Keratinocyte (primary cell): ENCODE results near the gene FOXM1. TPM values are rescaled to one million over a fixed set of nuclear protein-coding genes. Genes with fewer than 3 reads are reported as not detected.

Experiments
- DNase-seq: peaks from one replicate; pipeline ENCODE4 v3.0.0-alpha.2; 2011; ENCODE audit warnings: low read depth, missing footprints, low spot score
- FAIRE-seq: peaks from 2 replicates; lab custom pipeline; 2011; peaks lifted over from hg19 to GRCh38; lab: Jason Lieb, UNC
- H2AFZ ChIP-seq: 2 replicates; pipeline ENCODE4 v1.6.0; 2012; ENCODE audit warnings: low read length, control low read depth, inconsistent platforms; ENCODE audit not compliant: control insufficient read depth
- H3K27ac ChIP-seq: 2 replicates; pipeline ENCODE4 v1.5.1; 2011; ENCODE audit warnings: low read length; ENCODE audit not compliant: control insufficient read depth, insufficient read depth
- H3K27me3 ChIP-seq: 3 replicates; pipeline ENCODE4 v1.6.0; 2011; ENCODE audit warnings: low read length; ENCODE audit not compliant: control insufficient read depth, insufficient read depth; ENCODE audit errors: extremely low read depth
- H3K36me3 ChIP-seq, 2 experiments: 2 replicates in 1 of 2; 3 replicates in 1 of 2; pipeline ENCODE4 v1.5.1; 2011; ENCODE audit warnings: low read length in 2 of 2, mild to moderate bottlenecking in 1 of 2; ENCODE audit not compliant: control insufficient read depth in 2 of 2, insufficient read depth in 2 of 2; ENCODE audit errors: extremely low read depth in 1 of 2
- H3K4me1 ChIP-seq: 3 replicates; pipeline ENCODE4 v1.5.1; 2011; ENCODE audit warnings: low read length; ENCODE audit not compliant: control insufficient read depth, insufficient read depth; ENCODE audit errors: extremely low read depth
- H3K4me2 ChIP-seq: 3 replicates; pipeline ENCODE4 v1.6.0; 2011; ENCODE audit warnings: low read depth, low read length; ENCODE audit not compliant: control insufficient read depth, insufficient read depth; ENCODE audit errors: extremely low read depth
- H3K4me3 ChIP-seq, 3 experiments: fragments of 200-600 bp in 1 of 3; sonication (generic) in 1 of 3; 2 replicates in 2 of 3; 3 replicates in 1 of 3; pipeline ENCODE4 v1.5.1; 2011 to 2016; ENCODE audit warnings: low read length in 3 of 3, mild to moderate bottlenecking in 3 of 3, control low read depth in 2 of 3, inconsistent platforms in 1 of 3, low read depth in 1 of 3, mixed read lengths in 1 of 3, mixed run types in 1 of 3, moderate library complexity in 1 of 3; ENCODE audit not compliant: control insufficient read depth in 2 of 3, insufficient read depth in 2 of 3; ENCODE audit errors: extremely low read depth in 1 of 3
- H3K79me2 ChIP-seq: 2 replicates; pipeline ENCODE4 v1.6.0; 2012; ENCODE audit warnings: low read length; ENCODE audit not compliant: control insufficient read depth, insufficient read depth
- H3K9ac ChIP-seq: 3 replicates; pipeline ENCODE4 v1.6.0; 2011; ENCODE audit warnings: low read length; ENCODE audit not compliant: control insufficient read depth, insufficient read depth; ENCODE audit errors: extremely low read depth
- H3K9me1 ChIP-seq: 3 replicates; pipeline ENCODE4 v1.6.0; 2011; ENCODE audit warnings: low read length; ENCODE audit not compliant: control insufficient read depth, insufficient read depth; ENCODE audit errors: extremely low read depth
- H3K9me3 ChIP-seq: 2 replicates; pipeline ENCODE4 v1.5.1; 2012; ENCODE audit warnings: low read depth, low read length; ENCODE audit not compliant: control insufficient read depth
- H4K20me1 ChIP-seq: 3 replicates; pipeline ENCODE4 v1.6.0; 2011; ENCODE audit warnings: low read length; ENCODE audit not compliant: control insufficient read depth, insufficient read depth; ENCODE audit errors: extremely low read depth
- EZH2 ChIP-seq: IDR thresholded peaks from one replicate; pipeline ENCODE4 v1.6.1; 2012; ENCODE audit warnings: inconsistent platforms, mild to moderate bottlenecking, low read length, moderate library complexity
- dilution Hi-C: fragments of 300-500 bp; cut with MboI; formaldehyde crosslinking; loops from one replicate; pipeline ENCODE4 v1.7.0; 2020; ENCODE audit warnings: low sequenced_read_pairs; ENCODE audit not compliant: extremely low pct_ligation_motif_present
- polyA plus RNA-seq, 5 experiments: library from polyadenylated mRNA; depleted of rRNA in 3 of 5; stranded (reverse) in 3 of 5; stranded (forward) in 1 of 5; unstranded in 1 of 5; fragments of >200 nt; gene quantifications; 1 replicate in 1 of 5; 2 replicates in 3 of 5; 3 replicates in 1 of 5; pipeline versions ENCODE4 v1.2.1 to v1.2.3, GENCODE V29; 2011 to 2012; ENCODE audit warnings: missing spikeins in 2 of 5, low read depth in 1 of 5, low replicate concordance in 1 of 5
- TF ChIP-seq, protein P1 (sequence below), 3 experiments: IDR thresholded peaks in 1 of 3; conservative IDR thresholded peaks in 1 of 3; optimal IDR thresholded peaks in 1 of 3; 2 replicates in 2 of 3; 3 replicates in 1 of 3; pipeline versions ENCODE3 to v1.5.1; 2011; ENCODE audit warnings: low read length in 3 of 3, mild to moderate bottlenecking in 3 of 3, moderate library complexity in 2 of 3, control low read depth in 1 of 3, inconsistent platforms in 1 of 3; ENCODE audit not compliant: insufficient read depth in 2 of 3; ENCODE audit errors: extremely low read depth in 1 of 3

Gene FOXM1
- polyA plus RNA-seq, 1 donor (not counting 4 experiments of a cell fraction or from before 2014, with no cell fraction given) = 9.0 TPM

DNA sequence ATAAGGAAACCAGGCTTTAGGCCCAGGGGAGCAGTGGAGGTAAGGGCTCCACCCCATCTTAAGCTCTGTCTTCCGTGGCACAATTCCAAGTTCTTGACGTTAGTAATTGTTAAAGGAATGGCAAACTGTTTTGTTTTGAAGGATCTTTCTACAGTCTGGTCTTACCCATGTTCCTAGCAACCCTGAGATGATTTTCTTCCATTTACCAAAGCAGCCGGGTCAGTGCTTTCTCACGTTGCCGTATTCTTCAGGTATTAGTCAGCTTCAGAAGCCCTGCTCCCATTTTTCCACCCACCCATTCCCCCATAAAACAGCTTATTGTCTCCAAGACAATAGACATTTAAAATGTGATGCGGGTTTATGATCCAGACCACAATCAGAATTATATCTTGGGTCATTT, 52.4 kb downstream of the FOXM1 start:
- no peaks in the 10 kb centered on the region for H3K9me3 ChIP-seq
- TF ChIP-seq, protein P1, sequence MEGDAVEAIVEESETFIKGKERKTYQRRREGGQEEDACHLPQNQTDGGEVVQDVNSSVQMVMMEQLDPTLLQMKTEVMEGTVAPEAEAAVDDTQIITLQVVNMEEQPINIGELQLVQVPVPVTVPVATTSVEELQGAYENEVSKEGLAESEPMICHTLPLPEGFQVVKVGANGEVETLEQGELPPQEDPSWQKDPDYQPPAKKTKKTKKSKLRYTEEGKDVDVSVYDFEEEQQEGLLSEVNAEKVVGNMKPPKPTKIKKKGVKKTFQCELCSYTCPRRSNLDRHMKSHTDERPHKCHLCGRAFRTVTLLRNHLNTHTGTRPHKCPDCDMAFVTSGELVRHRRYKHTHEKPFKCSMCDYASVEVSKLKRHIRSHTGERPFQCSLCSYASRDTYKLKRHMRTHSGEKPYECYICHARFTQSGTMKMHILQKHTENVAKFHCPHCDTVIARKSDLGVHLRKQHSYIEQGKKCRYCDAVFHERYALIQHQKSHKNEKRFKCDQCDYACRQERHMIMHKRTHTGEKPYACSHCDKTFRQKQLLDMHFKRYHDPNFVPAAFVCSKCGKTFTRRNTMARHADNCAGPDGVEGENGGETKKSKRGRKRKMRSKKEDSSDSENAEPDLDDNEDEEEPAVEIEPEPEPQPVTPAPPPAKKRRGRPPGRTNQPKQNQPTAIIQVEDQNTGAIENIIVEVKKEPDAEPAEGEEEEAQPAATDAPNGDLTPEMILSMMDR (optimal IDR thresholded peaks at IDR 0.05 in 1 of 3, IDR thresholded peaks at IDR 0.05 in 1 of 3, conservative IDR thresholded peaks at IDR 0.05 in 1 of 3; ENCODE audit: extremely low read depth in 1 of 3, insufficient read depth in 2 of 3, low read length in 3 of 3) = no peak
- TF ChIP-seq EZH2 = no peak
- FAIRE-seq (no peak), DNase-seq (no peak)
- dilution Hi-C loops = no loop called here
- H3K27ac ChIP-seq = no peak overlapping the region
- no peaks in the 10 kb centered on the region for H3K9me1 ChIP-seq
- H3K4me3 ChIP-seq = no peak overlapping the region
- no peaks in the 10 kb centered on the region for H3K27me3 ChIP-seq
- H3K9ac ChIP-seq = no peak overlapping the region
- H3K36me3 ChIP-seq = peaks cover 35 to 42% of the 10 kb centered on the region in 2 experiments
- no peak overlapping the region for H3K4me2 ChIP-seq
- no peaks in the 10 kb centered on the region for H3K79me2 ChIP-seq
- no peak overlapping the region for H2AFZ ChIP-seq
- no peaks in the 10 kb centered on the region for H3K4me1 ChIP-seq
- H4K20me1 ChIP-seq = no peaks in the 10 kb centered on the region

DNA sequence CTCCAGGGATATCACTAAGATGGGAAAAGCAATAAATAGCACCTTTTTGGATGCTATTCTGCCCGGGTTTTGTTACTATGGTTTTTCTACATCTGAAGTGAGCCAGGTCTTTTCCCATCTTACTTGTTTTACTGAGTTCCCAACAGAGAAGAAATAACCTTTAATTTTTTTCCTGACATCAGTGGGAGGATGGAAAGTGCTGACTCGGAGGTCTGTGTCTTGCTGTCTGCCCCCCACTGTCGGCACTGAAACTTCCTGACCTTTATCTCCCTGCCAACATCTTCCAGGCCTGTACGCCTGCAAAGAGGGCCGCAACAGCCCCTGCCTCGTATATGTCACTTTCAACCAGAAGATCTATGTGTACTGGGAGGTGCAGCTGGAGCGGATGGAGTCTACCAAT, 53.5 kb downstream of the FOXM1 start:
- Histone ChIP-seq H3K9me3 (no peaks in the 10 kb centered on the region), H3K4me2 (no peak overlapping the region), H4K20me1 (no peaks in the 10 kb centered on the region), H3K27ac (no peak overlapping the region), H3K4me3 (no peak overlapping the region), H3K9me1 (no peaks in the 10 kb centered on the region), H3K9ac (no peak overlapping the region), H2AFZ (no peak overlapping the region), H3K27me3 (no peaks in the 10 kb centered on the region), H3K4me1 (no peaks in the 10 kb centered on the region), H3K36me3 (peaks cover 35 to 45% of the 10 kb centered on the region in 2 experiments), H3K79me2 (no peaks in the 10 kb centered on the region)
- TF ChIP-seq, protein P1 (optimal IDR thresholded peaks at IDR 0.05 in 1 of 3, IDR thresholded peaks at IDR 0.05 in 1 of 3, conservative IDR thresholded peaks at IDR 0.05 in 1 of 3; ENCODE audit: extremely low read depth in 1 of 3, insufficient read depth in 2 of 3, low read length in 3 of 3) = no peak
- no peak for TF ChIP-seq EZH2
- FAIRE-seq (no peak), DNase-seq (no peak)
- dilution Hi-C loops = no loop called here
